Ovary (tissue), 9 donors: ENCODE measurements around the gene HPS1. TPM values are rescaled to one million over a fixed set of nuclear protein-coding genes. Genes with fewer than 3 reads are reported as not detected.

Experiments
- DNase-seq, 5 donors: peaks; one replicate each; pipeline ENCODE4 v3.0.0-alpha.2; 2019 to 2020
- H3K27ac ChIP-seq, 2 donors: fragments of 200-600 bp; one replicate each; pipeline versions ENCODE4 v1.5.1 to v1.8.0; 2019 to 2022
- H3K27me3 ChIP-seq: fragments of 200-600 bp; one replicate; pipeline ENCODE4 v1.8.0; 2022
- H3K36me3 ChIP-seq: fragments of 200-600 bp; sonication (generic); one replicate; pipeline ENCODE4 v1.5.1; 2019
- H3K4me1 ChIP-seq: one replicate; pipeline ENCODE4 v1.8.1; 2013; ENCODE audit warnings: mild to moderate bottlenecking, moderate library complexity; ENCODE audit not compliant: insufficient read depth
- H3K4me3 ChIP-seq: fragments of 200-600 bp; sonication (generic); one replicate; pipeline ENCODE4 v1.5.1; 2017
- H3K9me3 ChIP-seq, 2 donors: fragments of 200-600 bp in 1 of 2; sonication (generic) in 1 of 2; one replicate each; pipeline versions ENCODE4 v1.5.1 to v1.8.1; 2013 to 2019; ENCODE audit warnings: mild to moderate bottlenecking in 1 of 2, moderate library complexity in 1 of 2
- EP300 ChIP-seq: sonication (generic); formaldehyde crosslinking; IDR thresholded peaks from one replicate; pipeline ENCODE4 v1.6.1; 2017; ENCODE audit warnings: antibody characterized with exemption
- POLR2A ChIP-seq: fragments of 450-650 bp; IDR thresholded peaks from one replicate; pipeline ENCODE4 v1.6.1; 2017; ENCODE audit warnings: antibody characterized with exemption, mild to moderate bottlenecking, moderate library complexity
- WGBS, 3 donors: extraction: QIAGEN DNeasy Blood & Tissue Kit in 1 of 3; methylation state at CpG; one replicate each; pipeline versions ENCODE4 v1.1.5 to v1.1.7; 2013 to 2017; 5-methylcytosine and 5-hydroxymethylcytosine counted together
- intact Hi-C, 4 donors: fragments of 100-400 bp; cut with DNase I; formaldehyde crosslinking; loops; one replicate each; pipeline versions ENCODE4 v1.11.0 to v1.15.1; 2022 to 2023
- polyA plus RNA-seq, 2 donors: library from polyadenylated mRNA; stranded (reverse); fragments of 200-250 nt in 1 of 2; fragments of 350-450 nt in 1 of 2; fragmentation: Illumina TruSeq in 1 of 2; extraction: RNeasy Lipid Tissue Mini Kit (QIAGEN cat#74804) in 1 of 2; gene quantifications; one replicate each; pipeline ENCODE4 v1.2.3, GENCODE V29; 2013 to 2014
- total RNA-seq, 7 donors: library from RNA; depleted of rRNA in 2 of 7; stranded (reverse); fragments of >200 nt in 2 of 7; fragmentation: NEBNext Ultra II Directional in 3 of 7; extraction: Animal tissue kit (Norgen Biotek cat#: 25700) in 3 of 7; gene quantifications; one replicate each; pipeline versions ENCODE4 v1.1.0 to v1.2.4, GENCODE V29; 2016 to 2023
- TF ChIP-seq, protein P1 (sequence below), 3 donors: fragments of 450-650 bp in 2 of 3; fragments of 200-600 bp in 1 of 3; IDR thresholded peaks; one replicate each; pipeline versions ENCODE4 v1.5.1 to v1.8.0; 2016 to 2022; ENCODE audit warnings: antibody characterized with exemption in 3 of 3, mild to moderate bottlenecking in 1 of 3
- donor health status: DM: no; HTN: no; CAD: no; lungs with moderate emphysema.
- donor health status: DM: no; HTN: no; CAD: no.
- donor health status: Bipolar disorder and iron deficiency.
- donor health status: DM: yes; HTN: yes; CAD: no.
- donor health status: DM: no; HTN: no; CAD: no.
- donor health status: DM: yes; HTN: yes; CAD: no.

HPS1 gene
- total and polyA plus RNA-seq, 9 donors, result 32.1 to 56.8 (median 38.3) TPM

DNA sequence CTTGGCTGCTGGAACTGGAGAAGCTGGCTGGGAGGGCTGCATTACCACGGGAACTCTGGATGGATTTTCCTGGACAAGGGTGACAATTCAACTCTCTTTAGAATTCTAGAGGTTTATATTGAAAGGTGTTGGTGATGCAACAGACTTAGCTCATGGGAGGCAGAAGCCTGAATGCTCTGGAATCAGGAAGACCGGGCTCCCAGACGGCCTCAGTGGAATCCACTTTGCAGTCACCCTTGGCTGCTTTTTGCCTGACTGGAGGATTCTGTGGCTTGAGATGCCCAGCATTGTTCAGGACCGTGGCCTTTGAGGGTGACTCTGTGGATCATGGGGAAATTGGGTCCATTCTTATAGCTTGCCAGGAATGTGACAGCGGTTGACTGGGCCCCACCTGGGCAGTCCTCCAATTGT, 64.0 kb downstream of the HPS1 start:
- Histone ChIP-seq H3K27ac (no peak overlapping the region), H3K4me3 (no peak overlapping the region), H3K4me1 (no peaks in the 10 kb centered on the region), H3K9me3 (no peaks in the 10 kb centered on the region), H3K36me3 (no peaks in the 10 kb centered on the region), H3K27me3 (no peaks in the 10 kb centered on the region)
- WGBS, 3 donors, result 67 to 79% (median 74%) methylated on average over 5 of the region's 5 CpGs
- no peak for DNase-seq
- TF ChIP-seq, protein P1, sequence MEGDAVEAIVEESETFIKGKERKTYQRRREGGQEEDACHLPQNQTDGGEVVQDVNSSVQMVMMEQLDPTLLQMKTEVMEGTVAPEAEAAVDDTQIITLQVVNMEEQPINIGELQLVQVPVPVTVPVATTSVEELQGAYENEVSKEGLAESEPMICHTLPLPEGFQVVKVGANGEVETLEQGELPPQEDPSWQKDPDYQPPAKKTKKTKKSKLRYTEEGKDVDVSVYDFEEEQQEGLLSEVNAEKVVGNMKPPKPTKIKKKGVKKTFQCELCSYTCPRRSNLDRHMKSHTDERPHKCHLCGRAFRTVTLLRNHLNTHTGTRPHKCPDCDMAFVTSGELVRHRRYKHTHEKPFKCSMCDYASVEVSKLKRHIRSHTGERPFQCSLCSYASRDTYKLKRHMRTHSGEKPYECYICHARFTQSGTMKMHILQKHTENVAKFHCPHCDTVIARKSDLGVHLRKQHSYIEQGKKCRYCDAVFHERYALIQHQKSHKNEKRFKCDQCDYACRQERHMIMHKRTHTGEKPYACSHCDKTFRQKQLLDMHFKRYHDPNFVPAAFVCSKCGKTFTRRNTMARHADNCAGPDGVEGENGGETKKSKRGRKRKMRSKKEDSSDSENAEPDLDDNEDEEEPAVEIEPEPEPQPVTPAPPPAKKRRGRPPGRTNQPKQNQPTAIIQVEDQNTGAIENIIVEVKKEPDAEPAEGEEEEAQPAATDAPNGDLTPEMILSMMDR (IDR thresholded peaks at IDR 0.05), result no peak
- TF ChIP-seq EP300 (no peak), POLR2A (no peak)
- intact Hi-C loops, result no loop called here

DNA sequence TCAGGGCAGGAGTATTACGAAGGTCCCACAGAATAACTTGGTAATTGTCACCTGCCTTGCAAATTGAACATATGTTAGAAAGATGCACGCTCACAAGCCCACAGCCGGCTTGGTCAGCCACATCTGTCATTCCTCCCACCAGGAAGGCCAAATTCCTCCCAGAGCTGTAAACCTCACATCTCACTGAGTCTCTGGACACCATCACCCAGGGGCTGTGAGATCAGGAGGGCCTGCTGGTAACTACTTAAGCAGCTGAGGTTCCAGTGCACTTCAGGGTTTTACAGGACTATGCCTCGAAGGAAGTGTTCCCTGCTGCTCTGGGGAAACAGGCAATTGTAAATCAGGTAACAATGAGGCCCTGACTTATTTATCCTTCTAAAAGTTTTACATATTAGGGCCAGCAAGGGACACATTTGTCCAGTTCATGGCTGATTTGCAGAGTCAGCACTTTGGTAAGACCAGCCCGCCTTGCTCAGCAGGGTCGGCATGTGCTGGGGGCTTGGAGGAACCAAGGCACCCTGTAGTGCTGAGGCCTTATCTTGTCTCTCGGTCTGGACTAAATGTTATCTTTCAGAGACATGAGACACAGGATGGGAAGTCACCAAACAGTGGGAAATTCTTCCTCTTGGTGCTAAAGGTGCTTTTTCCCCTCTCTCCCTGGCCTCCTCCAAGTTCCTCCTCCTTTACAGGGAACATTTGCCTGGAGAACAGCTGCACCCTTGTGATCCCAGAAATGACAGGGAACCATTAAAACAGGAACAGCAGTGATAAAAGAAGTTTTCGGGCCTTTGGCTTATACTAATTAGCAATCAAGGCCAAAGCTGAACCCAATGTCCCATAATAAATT, 66.0 kb downstream of the HPS1 start:
- no peaks in the 10 kb centered on the region for H3K36me3 ChIP-seq
- H3K27ac ChIP-seq, result no peak overlapping the region
- 79 to 86% (median 82%) methylated on average over 8 of the region's 8 CpGs for WGBS, 3 donors
- no peaks in the 10 kb centered on the region for H3K4me1 ChIP-seq
- no peaks in the 10 kb centered on the region for H3K27me3 ChIP-seq
- TF ChIP-seq POLR2A (no peak), EP300 (no peak)
- TF ChIP-seq, protein P1 (IDR thresholded peaks at IDR 0.05), result no peak
- H3K9me3 ChIP-seq, result no peaks in the 10 kb centered on the region
- H3K4me3 ChIP-seq, result no peak overlapping the region
- no peak for DNase-seq
- intact Hi-C loops, result no loop called here

DNA sequence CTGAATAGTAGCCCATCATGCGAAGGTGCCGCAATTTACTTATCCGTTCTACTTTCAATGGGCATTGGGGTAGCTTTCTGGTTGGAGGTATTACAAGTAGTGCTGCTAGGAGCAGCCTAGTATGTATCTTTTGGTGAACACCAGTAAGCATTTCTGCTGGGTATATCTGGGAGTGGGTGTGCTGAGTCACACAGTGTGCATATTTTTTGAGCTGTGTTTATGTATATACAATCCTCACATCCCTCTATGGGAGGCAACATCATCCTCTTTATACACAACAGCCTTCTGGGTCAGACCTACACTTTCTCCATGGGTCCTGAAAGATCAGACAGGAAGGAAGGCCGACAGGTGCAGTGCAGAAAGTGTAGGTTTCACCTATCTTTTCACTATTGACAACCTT, 68.0 kb downstream of the HPS1 start:
- 93 to 96% (median 96%) methylated on average over 4 of the region's 4 CpGs for WGBS, 3 donors
- no peak overlapping the region for H3K27ac ChIP-seq
- no peaks in the 10 kb centered on the region for H3K36me3 ChIP-seq
- no peaks in the 10 kb centered on the region for H3K9me3 ChIP-seq
- H3K4me1 ChIP-seq, result no peaks in the 10 kb centered on the region
- no peaks in the 10 kb centered on the region for H3K27me3 ChIP-seq
- intact Hi-C loops, result no loop called here
- no peak for DNase-seq
- TF ChIP-seq EP300, result no peak
- TF ChIP-seq POLR2A, result no peak
- TF ChIP-seq, protein P1 (IDR thresholded peaks at IDR 0.05), result no peak
- no peak overlapping the region for H3K4me3 ChIP-seq

DNA sequence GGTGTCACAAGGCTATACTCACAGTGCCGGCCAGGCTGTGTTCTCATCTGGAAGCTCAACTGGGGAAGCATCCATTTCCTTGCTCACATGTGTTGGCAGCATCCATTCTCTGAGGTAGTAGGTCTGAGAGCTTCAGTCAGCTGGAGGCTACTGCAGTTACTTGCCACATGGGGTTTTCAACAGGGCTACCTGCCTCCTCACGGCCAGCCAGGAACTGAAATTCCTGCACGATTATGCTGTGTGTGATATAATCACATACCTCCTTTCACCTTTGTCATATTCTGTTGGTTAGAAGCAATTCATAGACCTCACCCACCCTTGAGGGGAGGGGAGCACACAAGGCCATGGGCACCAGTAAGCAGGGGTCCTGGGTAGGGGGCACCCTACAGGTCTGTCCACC, 69.2 kb downstream of the HPS1 start:
- H3K27me3 ChIP-seq, result no peaks in the 10 kb centered on the region
- no peak overlapping the region for H3K4me3 ChIP-seq
- TF ChIP-seq POLR2A (no peak), EP300 (no peak)
- TF ChIP-seq, protein P1 (IDR thresholded peaks at IDR 0.05), result no peak
- H3K4me1 ChIP-seq, result no peaks in the 10 kb centered on the region
- H3K9me3 ChIP-seq, result no peaks in the 10 kb centered on the region
- intact Hi-C loops, result no loop called here
- no peaks in the 10 kb centered on the region for H3K36me3 ChIP-seq
- 93 to 98% (median 96%) methylated on average over 3 of the region's 3 CpGs for WGBS, 3 donors
- H3K27ac ChIP-seq, result no peak overlapping the region
- no peak for DNase-seq
